Fibroblast of mammary gland (primary cell): ENCODE measurements around the gene TET1.
"Not testable (repeated sequence)": the region's sequence is repeated elsewhere in the genome, so short reads cannot be mapped to it uniquely, and the experiment has no call there.

Experiments
- DNase-seq: peaks from one replicate; pipeline ENCODE4 v3.0.0-alpha.2; 2010; ENCODE audit warnings: low read depth
- H3K4me3 ChIP-seq: 2 replicates; pipeline ENCODE4 v1.5.1; 2011; ENCODE audit warnings: low read depth, mild to moderate bottlenecking, low read length, moderate library complexity; ENCODE audit not compliant: control insufficient read depth
- CTCF ChIP-seq: conservative IDR thresholded peaks from 2 replicates; pipeline ENCODE4 v1.5.1; 2011; ENCODE audit warnings: low read depth, low read length, inconsistent platforms; ENCODE audit not compliant: control insufficient read depth, insufficient read depth

The TET1 gene

GRCh38 chr10:68560186-68560942, at the start of gene TET1:
Gene TET1 (plus strand): TSS chr10:68560337. CDS start chr10:68572339, 12,002 bp downstream.
- DNase-seq, result peak; percentile 64
- H3K4me3 ChIP-seq, result peak within 1 kb of the TSS; percentile 74
- no peak for TF ChIP-seq CTCF

GRCh38 chr10:68516216-68516615, 43.9 kb upstream of the TET1 start:
- H3K4me3 ChIP-seq, DNase-seq: not testable (repeated sequence)

- peak; percentile 87 for DNase-seq
- TF ChIP-seq CTCF, result no peak
- no peak overlapping the region for H3K4me3 ChIP-seq
Observed at GRCh38 chr10:68516766-68517165, 43.4 kb upstream of the TET1 start.

GRCh38 chr10:68517188-68517587, 42.9 kb upstream of the TET1 start:
- no peak overlapping the region for H3K4me3 ChIP-seq
- DNase-seq, result peak; percentile 20
- no peak for TF ChIP-seq CTCF

- DNase-seq, H3K4me3 ChIP-seq: not testable (repeated sequence)
Observed at GRCh38 chr10:68518609-68519008, 41.5 kb upstream of the TET1 start.

- H3K4me3 ChIP-seq, DNase-seq: not testable (repeated sequence)
Observed at GRCh38 chr10:68525490-68526038, 34.6 kb upstream of the TET1 start.

GRCh38 chr10:68526634-68527307, 33.4 kb upstream of the TET1 start:
- no peak for TF ChIP-seq CTCF
- peak overlapping the region; percentile 62 for H3K4me3 ChIP-seq
- no peak for DNase-seq

- TF ChIP-seq CTCF, result no peak
- DNase-seq, result no peak
- no peak overlapping the region for H3K4me3 ChIP-seq
Observed at GRCh38 chr10:68536973-68537372, 23.2 kb upstream of the TET1 start.
